Heart right ventricle (tissue), 16 donors: ENCODE measurements around the gene FGD4. TPM values are rescaled to one million over a fixed set of nuclear protein-coding genes. Genes with fewer than 3 reads are reported as not detected.
"Not testable (repeated sequence)": the region's sequence is repeated elsewhere in the genome, so short reads cannot be mapped to it uniquely, and the experiment has no call there.

Source experiments
- ATAC-seq, 8 donors: fragments of 200-7000 bp; cut with Tn5 transposase; one replicate each; pipeline ENCODE4 v1.9.1; 2020; ENCODE audit warnings: mild to moderate bottlenecking in 8 of 8, moderate library complexity in 8 of 8, moderate number of reproducible peaks in 1 of 8
- DNase-seq, 2 donors: peaks; one replicate each; pipeline ENCODE4 v3.0.0-alpha.2; 2020
- H3K27ac ChIP-seq, 10 donors: fragments of 200-600 bp; sonication (generic) in 2 of 10; one replicate each; pipeline versions ENCODE4 v1.5.0 to v1.8.0; 2020 to 2022; ENCODE audit warnings: mild to moderate bottlenecking in 3 of 10
- H3K27me3 ChIP-seq, 7 donors: fragments of 200-600 bp; one replicate each; pipeline ENCODE4 v1.8.0; 2021 to 2022; ENCODE audit warnings: mild to moderate bottlenecking in 2 of 7
- H3K36me3 ChIP-seq, 9 donors: fragments of 200-600 bp; sonication (generic) in 1 of 9; one replicate each; pipeline versions ENCODE4 v1.5.0 to v1.8.0; 2020 to 2022; ENCODE audit warnings: mild to moderate bottlenecking in 2 of 9
- H3K4me1 ChIP-seq, 9 donors: fragments of 200-600 bp; sonication (generic) in 1 of 9; one replicate each; pipeline versions ENCODE4 v1.5.0 to v1.8.0; 2020 to 2022; ENCODE audit warnings: mild to moderate bottlenecking in 4 of 9
- H3K4me3 ChIP-seq, 10 donors: fragments of 200-600 bp; sonication (generic) in 2 of 10; one replicate each; pipeline versions ENCODE4 v1.5.0 to v1.8.0; 2020 to 2022; ENCODE audit warnings: mild to moderate bottlenecking in 7 of 10, moderate library complexity in 2 of 10
- H3K9me3 ChIP-seq, 11 donors: fragments of 200-600 bp in 10 of 11; sonication (generic) in 2 of 11; one replicate each; pipeline versions ENCODE4 v1.5.0 to v1.8.0; 2013 to 2022; ENCODE audit warnings: mild to moderate bottlenecking in 2 of 11, control low read depth in 1 of 11, moderate library complexity in 1 of 11
- WGBS, 2 donors: extraction: QIAGEN DNeasy Blood & Tissue Kit; methylation state at CpG; one replicate each; pipeline ENCODE4 v1.1.7; 2013; ENCODE audit warnings: inconsistent platforms in 1 of 2; 5-methylcytosine and 5-hydroxymethylcytosine counted together
- intact Hi-C, 10 donors: fragments of 100-400 bp; cut with DNase I; formaldehyde crosslinking; loops; one replicate each; pipeline versions ENCODE4 v1.11.1 to v1.14.2; 2022
- polyA plus RNA-seq, 2 donors: library from polyadenylated mRNA; stranded (reverse); fragments of 200-250 nt; gene quantifications; one replicate each; pipeline ENCODE4 v1.2.3, GENCODE V29; 2013
- total RNA-seq, 10 donors: library from RNA; stranded (reverse); fragmentation: NEBNext Ultra II Directional in 3 of 10; extraction: Animal tissue kit (Norgen Biotek cat#: 25700) in 3 of 10; gene quantifications; one replicate each; pipeline versions ENCODE4 v1.2.1 to v1.2.4, GENCODE V29; 2021 to 2023
- TF ChIP-seq, protein P1 (sequence below), 9 donors: fragments of 200-600 bp; sonication (generic) in 2 of 9; IDR thresholded peaks; one replicate each; pipeline versions ENCODE4 v1.5.0 to v1.8.0; 2021 to 2022; ENCODE audit warnings: antibody characterized with exemption in 9 of 9, mild to moderate bottlenecking in 5 of 9, moderate library complexity in 1 of 9
- donor health status: Arrhythmogenic right ventricular cardiomyopathy.
- donor health status: ischemic (EF 13 %, LVEDD 7.1; RV severe dilation, severe dysfunction).
- donor health status: healthy with polysubstance abuse.
- donor health status: DM: no; HTN: yes; CAD: no.
- donor health status: DM: no; HTN: no; CAD: no.
- donor health status: ischemic (EF 25% LVEDD 6.9; RV normal size, moderate dysfunction).
- donor health status: ischemic (EF 25% LVEDD 5.7; RV mildly dilated, moderate dysfunction).
- donor health status: healthy.
- donor health status: DM: yes; HTN: yes; CAD: no.
- donor health status: Ischemic cardiomyopathy.
- donor health status: ischemic (EF 35%, LVEDD 5.7; RV mildly dilated, moderate dysfunction).
- donor health status: nonischemic (EF 11% LVEDD 7.7; RV severe dilation, severe dysfunction).
- donor health status: DM: yes; HTN: yes; CAD: no.
- donor health status: PGD.
- donor health status: ischemic (EF 29% LVEDD 5.4; RV normal size, mild dysfunction).
- donor health status: nonischemic (EF 23%, LVEDD 6.1; RV moderate dilation, normal function).

FGD4 gene
- total and polyA plus RNA-seq, 12 donors = 2.6 to 36.9 (median 25.5) TPM

DNA sequence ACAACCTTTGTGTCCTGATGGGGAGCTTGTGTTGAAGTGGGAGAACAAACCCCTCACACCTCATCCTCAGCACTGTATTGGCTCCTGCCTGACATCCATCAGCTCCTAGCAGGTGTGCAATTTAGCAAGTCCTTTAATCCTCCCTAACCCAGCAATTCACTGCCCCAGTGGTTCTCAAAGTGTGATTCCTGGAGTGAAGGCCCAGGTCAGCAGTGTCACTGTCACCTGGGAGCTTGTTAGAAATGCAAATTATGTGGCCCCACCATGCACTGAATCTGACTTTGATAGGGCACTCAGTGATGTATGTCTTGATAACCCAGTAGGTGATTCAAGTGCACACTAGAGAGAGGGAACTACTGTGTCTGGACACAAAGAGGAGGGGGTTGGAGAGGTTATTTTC, 133.6 kb downstream of the FGD4 start:
- no peak for ATAC-seq
- intact Hi-C loops = loop anchor here in 3 of 10 donors (5.0 kb wide), 2 partner anchors 34 to 76 kb away; no protein-coding TSS in a partner anchor
- Histone ChIP-seq H3K27me3 (no peaks in the 10 kb centered on the region), H3K27ac (peak overlapping the region in 7 of 10 donors; percentile 71 to 89 (median 75)), H3K4me1 (peaks cover 0 to 57% (median 51%) of the 10 kb centered on the region in 9 donors), H3K9me3 (peaks cover 0 to 6% (median 0%) of the 10 kb centered on the region in 11 donors), H3K36me3 (no peaks in the 10 kb centered on the region), H3K4me3 (no peak overlapping the region)
- no peak for DNase-seq
- TF ChIP-seq, protein P1, sequence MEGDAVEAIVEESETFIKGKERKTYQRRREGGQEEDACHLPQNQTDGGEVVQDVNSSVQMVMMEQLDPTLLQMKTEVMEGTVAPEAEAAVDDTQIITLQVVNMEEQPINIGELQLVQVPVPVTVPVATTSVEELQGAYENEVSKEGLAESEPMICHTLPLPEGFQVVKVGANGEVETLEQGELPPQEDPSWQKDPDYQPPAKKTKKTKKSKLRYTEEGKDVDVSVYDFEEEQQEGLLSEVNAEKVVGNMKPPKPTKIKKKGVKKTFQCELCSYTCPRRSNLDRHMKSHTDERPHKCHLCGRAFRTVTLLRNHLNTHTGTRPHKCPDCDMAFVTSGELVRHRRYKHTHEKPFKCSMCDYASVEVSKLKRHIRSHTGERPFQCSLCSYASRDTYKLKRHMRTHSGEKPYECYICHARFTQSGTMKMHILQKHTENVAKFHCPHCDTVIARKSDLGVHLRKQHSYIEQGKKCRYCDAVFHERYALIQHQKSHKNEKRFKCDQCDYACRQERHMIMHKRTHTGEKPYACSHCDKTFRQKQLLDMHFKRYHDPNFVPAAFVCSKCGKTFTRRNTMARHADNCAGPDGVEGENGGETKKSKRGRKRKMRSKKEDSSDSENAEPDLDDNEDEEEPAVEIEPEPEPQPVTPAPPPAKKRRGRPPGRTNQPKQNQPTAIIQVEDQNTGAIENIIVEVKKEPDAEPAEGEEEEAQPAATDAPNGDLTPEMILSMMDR (IDR thresholded peaks at IDR 0.05) = no peak

DNA sequence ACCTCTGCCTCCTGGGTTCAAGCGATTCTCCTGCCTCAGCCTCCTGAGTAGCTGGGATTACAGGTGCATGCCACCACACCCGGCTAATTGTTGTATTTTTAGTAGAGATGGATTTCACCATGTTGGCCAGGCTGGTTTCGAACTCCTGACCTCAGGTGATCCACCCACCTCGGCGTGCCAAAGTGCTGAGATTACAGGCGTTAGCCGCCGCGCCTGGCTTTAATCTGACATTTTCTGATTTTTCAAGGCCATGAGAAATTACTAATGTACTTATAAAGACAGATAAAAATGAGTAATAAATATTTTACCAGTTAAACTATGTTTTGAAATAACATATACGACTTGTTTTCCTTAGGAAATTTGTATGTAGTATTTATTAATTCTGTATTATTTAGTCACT, 134.1 kb downstream of the FGD4 start:
- not testable (repeated sequence) for H3K27me3 ChIP-seq, DNase-seq, H3K9me3 ChIP-seq, H3K36me3 ChIP-seq, ATAC-seq
- Histone ChIP-seq H3K4me3 (peak overlapping the region in 4 of 10 donors; percentile 56 to 62 (median 58)), H3K4me1 (peaks cover 0 to 59% (median 57%) of the 10 kb centered on the region in 9 donors), H3K27ac (peak overlapping the region in 8 of 10 donors; percentile 71 to 89 (median 76))
- intact Hi-C loops = loop anchor here in 3 of 10 donors (5.0 kb wide), 2 partner anchors 34 to 76 kb away; no protein-coding TSS in a partner anchor
- 80 to 91% methylated on average over 10 of the region's 10 CpGs for WGBS, 2 donors

DNA sequence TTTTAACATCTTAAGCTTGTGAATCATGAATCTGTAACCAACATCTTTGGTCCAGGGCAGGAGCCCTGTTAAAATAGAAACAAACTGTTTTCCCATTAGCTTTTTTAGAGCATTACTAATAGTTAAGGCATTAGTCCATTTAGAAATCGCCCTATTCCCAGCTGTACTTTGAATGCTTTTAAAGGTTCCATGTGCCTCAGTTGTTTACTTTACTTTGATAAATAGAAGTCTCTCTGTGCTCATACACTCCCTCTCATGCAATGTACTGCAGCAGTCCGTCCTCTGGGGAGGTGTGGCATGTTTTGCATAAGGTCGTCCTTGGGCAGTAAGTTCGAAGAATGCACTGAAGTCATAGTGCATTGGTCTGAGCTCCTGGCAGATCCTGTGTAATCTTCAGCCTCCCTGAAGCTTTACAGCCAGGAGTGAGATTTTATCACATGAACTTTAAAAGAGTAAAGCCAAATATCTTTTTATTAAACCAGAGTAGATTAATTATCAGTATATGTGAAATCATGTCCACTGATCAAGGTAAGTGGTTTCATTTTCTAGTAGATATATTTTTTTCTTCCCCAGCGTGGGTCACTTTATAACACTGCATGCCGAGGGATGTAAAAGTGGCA, 134.7 kb downstream of the FGD4 start:
- peak overlapping the region; percentile 23 to 62 (median 52) for H3K4me3 ChIP-seq
- intact Hi-C loops = loop anchor here in 3 of 10 donors (5.0 kb wide), 2 partner anchors 33 to 77 kb away; no protein-coding TSS in a partner anchor
- 2 to 3% methylated on average over 6 of the region's 6 CpGs for WGBS, 2 donors
- H3K36me3 ChIP-seq = no peaks in the 10 kb centered on the region
- H3K27me3 ChIP-seq = no peaks in the 10 kb centered on the region
- H3K27ac ChIP-seq = peak overlapping the region; percentile 62 to 89 (median 75)
- peak; percentile 73 to 92 (median 88) for ATAC-seq
- TF ChIP-seq, protein P1 (IDR thresholded peaks at IDR 0.05) = no peak
- DNase-seq = peak in 1 of 2 donors; percentile 53
- peaks cover 0 to 64% (median 57%) of the 10 kb centered on the region in 9 donors for H3K4me1 ChIP-seq
- peaks cover 0 to 3% (median 0%) of the 10 kb centered on the region in 11 donors for H3K9me3 ChIP-seq

DNA sequence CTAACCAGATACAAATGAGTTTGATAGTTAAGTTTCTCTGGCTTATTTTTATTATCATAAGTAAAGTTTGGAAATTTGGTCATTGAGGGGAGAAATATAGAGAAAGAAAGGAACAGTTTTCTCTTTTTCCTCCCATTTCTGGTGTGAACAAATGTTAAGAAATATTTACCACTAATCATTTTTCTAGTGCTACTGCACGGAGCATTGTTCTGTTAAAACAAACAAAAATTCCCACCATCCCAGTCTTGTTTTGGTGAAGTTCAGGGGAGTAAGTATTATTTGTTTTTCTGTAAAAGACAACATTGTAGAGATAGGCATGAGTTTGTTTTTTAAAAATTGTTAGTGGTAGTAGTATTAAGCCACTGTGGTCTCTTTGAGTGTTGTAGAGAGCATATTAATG, 135.3 kb downstream of the FGD4 start:
- ATAC-seq = peak in 5 of 8 donors; percentile 2 to 19 (median 4)
- H3K27ac ChIP-seq = peak overlapping the region; percentile 62 to 89 (median 75)
- intact Hi-C loops = loop anchor here in 4 of 10 donors (5.0 kb wide), 2 partner anchors 33 to 77 kb away; no protein-coding TSS in a partner anchor
- peaks cover 0 to 68% (median 57%) of the 10 kb centered on the region in 9 donors for H3K4me1 ChIP-seq
- no peak for DNase-seq
- 3% methylated on average over 1 of the region's 1 CpG for WGBS, 2 donors
- TF ChIP-seq, protein P1 (IDR thresholded peaks at IDR 0.05) = no peak
- H3K36me3 ChIP-seq = no peaks in the 10 kb centered on the region
- H3K9me3 ChIP-seq = no peaks in the 10 kb centered on the region
- peak overlapping the region in 9 of 10 donors; percentile 33 to 62 (median 56) for H3K4me3 ChIP-seq
- H3K27me3 ChIP-seq = no peaks in the 10 kb centered on the region
